NCI-H1092 (cell line): Measurements from ENCODE around the gene STAU1.
A peak's percentile ranks its signal among the peaks of the same experiment; 100 is the strongest.
"Not testable (repeated sequence)": the region's sequence is repeated elsewhere in the genome, so short reads cannot be mapped to it uniquely, and the experiment has no call there.

Source experiments
- DNase-seq: peaks from one replicate; lab custom pipeline; 2025; lab: John Stamatoyannopoulos, UW

STAU1 gene

GRCh38 chr20:49187851-49188641, at the start of gene STAU1:
Gene STAU1 (minus strand): TSS chr20:49188334. CDS start chr20:49166201, 22,133 bp downstream.
- DNase-seq: peak; percentile 91

- no peak for DNase-seq
These were observed 49.4 kb upstream of the STAU1 start for GRCh38 chr20:49237531-49237930.

- DNase-seq: no peak
These were observed 48.2 kb upstream of the STAU1 start for GRCh38 chr20:49236301-49236700.

GRCh38 chr20:49234831-49235230, 46.7 kb upstream of the STAU1 start:
- DNase-seq: no peak

GRCh38 chr20:49233226-49233625, 45.1 kb upstream of the STAU1 start:
- no peak for DNase-seq

GRCh38 chr20:49231471-49231870, 43.3 kb upstream of the STAU1 start:
- no peak for DNase-seq

- DNase-seq: no peak
These were observed 42.5 kb upstream of the STAU1 start for GRCh38 chr20:49230561-49231133.

GRCh38 chr20:49230021-49230420, 41.9 kb upstream of the STAU1 start:
- no peak for DNase-seq

- DNase-seq: no peak
These were observed 41.2 kb upstream of the STAU1 start for GRCh38 chr20:49229381-49229780.

GRCh38 chr20:49228676-49229075, 40.5 kb upstream of the STAU1 start:
- peak; percentile 25 for DNase-seq

- no peak for DNase-seq
These were observed 37.8 kb upstream of the STAU1 start for GRCh38 chr20:49225896-49226295.

GRCh38 chr20:49219924-49220831, 32.0 kb upstream of the STAU1 start:
- DNase-seq: no peak

GRCh38 chr20:49219091-49219923, 31.2 kb upstream of the STAU1 start, which contains the start of gene DDX27:
Gene DDX27 (plus strand): TSS chr20:49219416. CDS start chr20:49219449, 33 bp downstream.
- DNase-seq: peak; percentile 99

GRCh38 chr20:49218739-49219090, 30.6 kb upstream of the STAU1 start:
- DNase-seq: not testable (repeated sequence)

- DNase-seq: peak; percentile 83
These were observed 29.0 kb upstream of the STAU1 start for GRCh38 chr20:49216991-49217578.

- DNase-seq: no peak
These were observed 27.1 kb upstream of the STAU1 start for GRCh38 chr20:49215232-49215631.

GRCh38 chr20:49214571-49214970, 26.4 kb upstream of the STAU1 start:
- no peak for DNase-seq

GRCh38 chr20:49210757-49211110, 22.6 kb upstream of the STAU1 start:
- no peak for DNase-seq

GRCh38 chr20:49210101-49210756, 22.1 kb upstream of the STAU1 start:
- DNase-seq: no peak

GRCh38 chr20:49207076-49207475, 18.9 kb upstream of the STAU1 start:
- no peak for DNase-seq

GRCh38 chr20:49203746-49204145, 15.6 kb upstream of the STAU1 start:
- no peak for DNase-seq
